Tibial nerve (tissue), 4 donors: Measurements from ENCODE around the gene MAPK4.

ENCODE experiments used
- CTCF ChIP-seq, 5 experiments: fragments of 200-600 bp in 3 of 5; fragments of 450-650 bp in 2 of 5; sonication (generic) in 3 of 5; IDR thresholded peaks; one replicate each; pipeline ENCODE4 v1.5.1; 2016 to 2019; ENCODE audit warnings: antibody characterized with exemption in 5 of 5, mild to moderate bottlenecking in 3 of 5, moderate library complexity in 2 of 5
- EP300 ChIP-seq, 2 donors: sonication (generic); formaldehyde crosslinking; IDR thresholded peaks; one replicate each; pipeline ENCODE4 v1.6.1; 2017; ENCODE audit warnings: antibody characterized with exemption in 2 of 2, mild to moderate bottlenecking in 1 of 2

GRCh38 chr18:50680966-50681365 lies 121.1 kb downstream of the MAPK4 start:
- TF ChIP-seq CTCF (IDR thresholded peaks at IDR 0.05) = no peak
- no peak for TF ChIP-seq EP300 (IDR thresholded peaks at IDR 0.05)
